ENCODE data around the gene BTBD17.

BTBD17 gene

GRCh38 chr17:74328487-74328886, 33.2 kb downstream of the BTBD17 start:
- DNase-seq (ENCODE audit: insufficient read length, low spot score), result no peak
- TF ChIP-seq POLR2A (IDR thresholded peaks at IDR 0.05; ENCODE audit: low read depth, low read length), result no peak
- no peak for FAIRE-seq

- no peak for TF ChIP-seq POLR2A (IDR thresholded peaks at IDR 0.05; ENCODE audit: low read depth, low read length)
- no peak for DNase-seq (ENCODE audit: insufficient read length, low spot score)
- FAIRE-seq, result no peak
Measured at GRCh38 chr17:74326506-74326905, 35.2 kb downstream of the BTBD17 start.

GRCh38 chr17:74325743-74326379, 35.8 kb downstream of the BTBD17 start, which contains the start of gene KIF19:
Gene KIF19 (plus strand): TSS chr17:74326226. CDS start chr17:74326350, 124 bp downstream.
- no peak for TF ChIP-seq POLR2A (IDR thresholded peaks at IDR 0.05; ENCODE audit: low read depth, low read length)
- DNase-seq (ENCODE audit: insufficient read length, low spot score), result no peak

DNA sequence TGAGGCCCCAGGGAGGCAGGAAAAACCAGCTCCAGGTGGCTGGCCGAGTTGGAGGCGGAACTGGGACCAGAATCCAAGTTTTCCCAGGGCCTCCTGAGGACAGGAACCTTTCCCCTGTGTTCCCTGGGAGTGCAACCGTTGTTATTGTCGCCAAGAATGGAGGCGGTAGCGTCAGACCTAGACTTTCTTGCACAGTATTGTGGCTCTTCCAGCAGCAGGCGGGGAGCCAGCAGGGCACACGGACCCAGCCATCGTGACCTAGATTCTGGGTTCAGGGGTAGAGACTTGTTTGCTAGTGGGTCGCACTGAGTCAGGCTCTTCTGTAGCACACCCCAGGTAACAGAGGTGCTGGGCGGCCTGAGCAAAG, 36.3 kb downstream of the BTBD17 start:
- TF ChIP-seq POLR2A (IDR thresholded peaks at IDR 0.05; ENCODE audit: low read depth, low read length), result no peak
- FAIRE-seq, result no peak
- DNase-seq (ENCODE audit: insufficient read length, low spot score), result no peak

More at GRCh38 chr17:74325743-74326379, 35.8 kb downstream of the BTBD17 start, which contains the start of gene KIF19:
- FAIRE-seq, result no peak

DNA sequence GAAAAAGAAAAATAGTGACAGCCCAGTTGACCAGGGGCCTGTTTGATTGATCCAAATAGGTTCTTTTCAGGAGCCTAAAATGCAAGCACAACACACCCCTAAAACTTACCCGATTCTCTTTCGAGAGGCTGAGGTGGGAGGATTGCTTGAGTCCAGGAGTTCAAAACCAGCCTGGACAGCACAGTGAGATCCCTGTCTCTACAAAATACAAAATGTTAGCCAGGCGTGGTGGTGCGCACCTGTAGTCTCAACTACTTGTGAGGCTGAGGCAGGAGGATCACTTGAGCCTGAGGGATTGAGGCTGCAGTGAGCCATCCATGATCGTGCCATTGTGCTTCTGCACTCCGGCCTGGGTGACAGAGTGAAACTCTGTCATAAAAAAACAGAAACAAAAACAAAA, 37.1 kb downstream of the BTBD17 start:
- DNase-seq (ENCODE audit: insufficient read length, low spot score) (no peak), FAIRE-seq (no peak)
- TF ChIP-seq POLR2A (IDR thresholded peaks at IDR 0.05; ENCODE audit: low read depth, low read length), result no peak

DNA sequence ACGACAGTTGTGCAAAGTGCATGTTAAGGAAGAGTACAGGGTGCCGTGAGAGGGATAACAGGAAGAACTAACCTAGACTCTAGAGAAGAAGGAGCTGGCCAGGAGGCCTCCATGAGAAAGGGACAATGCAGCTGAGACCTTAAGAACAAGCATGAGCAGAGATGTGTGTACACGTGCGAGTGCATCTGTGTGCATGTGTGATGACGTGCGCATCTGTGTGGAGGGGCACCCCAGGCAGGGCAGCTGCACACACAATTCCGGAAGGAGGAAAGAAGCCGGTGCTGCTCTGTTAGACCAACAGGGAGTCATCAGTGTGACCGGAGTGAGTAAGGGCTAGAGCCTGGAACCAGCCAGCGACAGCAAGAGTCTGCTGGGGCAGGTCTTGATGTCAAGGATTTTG, 43.3 kb downstream of the BTBD17 start:
- TF ChIP-seq POLR2A (IDR thresholded peaks at IDR 0.05; ENCODE audit: low read depth, low read length), result no peak
- FAIRE-seq, result no peak
- no peak for DNase-seq (ENCODE audit: insufficient read length, low spot score)

- no peak for DNase-seq (ENCODE audit: insufficient read length, low spot score)
- no peak for FAIRE-seq
- TF ChIP-seq POLR2A (IDR thresholded peaks at IDR 0.05; ENCODE audit: low read depth, low read length), result no peak
Measured at GRCh38 chr17:74317071-74317470, 44.6 kb downstream of the BTBD17 start.

DNA sequence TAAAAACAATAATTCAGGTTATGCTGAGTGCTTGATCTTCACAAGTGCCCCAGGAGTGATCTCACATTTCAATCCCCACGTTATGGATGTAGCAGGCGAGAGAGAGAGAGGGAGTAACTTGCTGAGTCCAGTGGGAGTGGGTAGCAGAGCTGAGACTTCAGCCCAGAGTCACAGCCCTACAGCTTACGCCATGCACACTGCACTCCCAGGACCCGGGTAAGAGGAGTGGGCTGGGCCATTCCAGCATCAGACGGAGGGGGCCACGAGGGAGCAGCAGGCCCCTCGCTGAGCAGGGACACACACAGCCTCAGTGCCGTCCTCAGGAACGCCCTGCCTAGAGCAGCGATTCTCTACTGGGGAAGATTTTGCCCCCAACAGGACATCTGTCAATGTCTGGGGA, 45.4 kb downstream of the BTBD17 start:
- no peak for DNase-seq (ENCODE audit: insufficient read length, low spot score)

DNA sequence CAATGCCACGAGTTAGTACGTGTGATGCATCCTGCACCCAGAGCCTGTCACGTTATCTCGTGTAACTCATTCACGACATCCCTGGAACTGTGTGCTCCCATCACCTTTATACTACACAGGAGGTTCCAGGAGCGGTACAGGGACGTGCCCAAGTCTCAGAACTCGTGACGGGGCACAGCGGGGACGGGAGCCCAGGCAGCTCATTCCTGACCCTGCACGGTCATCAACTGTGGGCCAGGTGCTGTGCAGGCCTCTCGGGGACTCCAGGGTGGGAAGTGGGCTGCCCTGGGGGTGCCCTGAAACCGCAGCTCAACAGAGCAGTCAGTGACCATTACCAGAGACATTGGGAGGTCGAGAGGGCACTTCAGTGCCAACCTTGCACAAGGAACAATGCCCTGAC, 46.8 kb downstream of the BTBD17 start:
- FAIRE-seq (no peak), DNase-seq (ENCODE audit: insufficient read length, low spot score) (no peak)
- TF ChIP-seq POLR2A (IDR thresholded peaks at IDR 0.05; ENCODE audit: low read depth, low read length), result no peak

More for the DNA sequence above, 45.4 kb downstream of the BTBD17 start:
- no peak for TF ChIP-seq POLR2A (IDR thresholded peaks at IDR 0.05; ENCODE audit: low read depth, low read length)
- FAIRE-seq, result no peak

GRCh38 chr17:74309902-74310301, 51.8 kb downstream of the BTBD17 start:
- DNase-seq (ENCODE audit: insufficient read length, low spot score), result no peak
- no peak for FAIRE-seq
- no peak for TF ChIP-seq POLR2A (IDR thresholded peaks at IDR 0.05; ENCODE audit: low read depth, low read length)

DNA sequence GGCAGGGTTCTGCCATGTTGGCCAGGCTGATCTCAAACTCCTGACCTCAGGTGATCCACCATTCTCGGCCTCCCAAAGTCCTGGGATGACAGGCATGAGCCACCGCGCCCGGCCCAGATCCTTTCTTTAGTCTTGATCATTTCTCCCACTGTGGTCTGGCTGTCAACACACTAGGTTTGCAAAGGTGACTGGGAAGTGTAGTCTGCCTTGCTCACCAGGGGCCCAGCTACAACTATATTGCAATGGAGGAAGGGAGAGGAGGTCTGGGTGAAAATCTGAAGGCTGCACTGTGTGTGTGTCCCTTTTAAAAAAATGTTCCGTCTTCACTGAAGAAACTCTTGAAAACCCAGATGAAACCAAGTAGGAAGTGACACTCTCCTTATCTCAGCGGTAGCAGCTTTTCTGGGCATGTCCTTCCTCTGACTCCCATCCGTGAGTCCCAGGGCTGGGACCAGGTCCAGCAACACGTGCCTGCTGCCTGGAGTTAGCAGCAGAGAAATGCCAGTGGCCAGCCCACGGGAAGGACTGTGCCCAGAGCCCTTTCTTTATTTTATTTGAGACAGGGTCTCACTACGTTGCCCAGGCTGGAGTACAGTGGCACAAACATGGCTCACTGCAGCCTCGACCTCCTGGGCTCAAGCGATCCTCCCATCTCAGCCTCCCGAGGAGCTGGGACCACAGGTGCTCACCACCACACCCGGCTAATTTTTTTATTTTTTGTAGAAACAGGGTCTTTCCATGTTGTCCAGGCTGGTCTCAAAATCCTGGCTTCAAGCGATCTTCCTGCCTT, 53.5 kb downstream of the BTBD17 start:
- no peak for TF ChIP-seq POLR2A (IDR thresholded peaks at IDR 0.05; ENCODE audit: low read depth, low read length)
- DNase-seq (ENCODE audit: insufficient read length, low spot score) (no peak), FAIRE-seq (no peak)

Measured in H54 (cell line).